RCC 7860 (cell line): Measurements from ENCODE around the gene SP110.
"Not testable (repeated sequence)": the region's sequence is repeated elsewhere in the genome, so short reads cannot be mapped to it uniquely, and the experiment has no call there.

ENCODE experiments used
- DNase-seq: peaks from one replicate; pipeline ENCODE4 v3.0.0-alpha.2; 2015; ENCODE audit warnings: low spot score
- FAIRE-seq: peaks from 2 replicates; lab custom pipeline; 2012; peaks lifted over from hg19 to GRCh38; lab: Jason Lieb, UNC

SP110 gene

DNA sequence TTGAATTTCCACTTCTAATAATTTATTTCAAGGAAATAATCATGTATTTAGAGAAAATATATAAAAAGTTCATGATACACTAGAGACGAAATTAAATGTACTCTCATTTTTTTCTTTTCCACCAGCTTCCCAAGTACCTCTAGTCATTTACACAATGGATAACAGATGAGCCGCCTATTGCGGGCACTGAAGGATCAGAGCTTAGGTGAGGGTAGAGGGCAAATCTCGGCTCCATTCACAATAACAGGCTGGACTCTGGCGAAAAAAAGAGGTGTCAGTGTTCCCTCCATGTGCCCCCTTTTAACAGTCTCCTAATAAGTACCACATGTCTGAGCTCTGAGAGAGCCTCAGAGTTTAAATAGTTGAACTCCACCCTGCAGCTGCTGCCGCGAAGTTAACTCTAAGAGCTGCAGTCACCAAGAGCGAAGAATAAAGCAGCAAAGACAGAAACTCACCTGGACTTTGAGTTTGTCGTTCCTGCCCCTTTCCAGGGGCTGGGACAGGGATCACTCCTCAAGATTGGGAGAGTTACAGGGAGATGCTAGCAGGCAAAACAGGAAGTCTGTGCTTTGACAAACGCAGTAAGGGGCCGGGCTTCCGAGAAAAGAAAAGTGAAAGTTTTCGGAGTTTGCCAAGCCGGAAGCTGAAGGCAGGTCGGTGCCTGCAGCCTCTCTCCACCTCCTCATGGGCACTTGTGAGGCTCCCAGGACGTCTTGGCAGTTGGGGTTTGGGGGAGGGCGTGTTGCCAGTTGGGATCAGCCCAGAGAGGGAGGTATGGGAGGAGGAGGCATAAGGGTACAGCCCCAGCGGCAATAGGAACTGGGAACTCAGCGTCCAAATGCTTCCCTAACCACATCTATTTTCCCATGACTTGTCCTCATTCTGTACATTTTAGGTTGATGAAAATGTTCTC is at the start of gene SP110:
SP110 (minus strand) TSS at position 566 of the 913 bp plus-strand sequence. CDS start 3,057 bp downstream, outside the sequence.
- peak; percentile 87 for FAIRE-seq
- DNase-seq, result peak; percentile 71

- no peak for DNase-seq
Measured at GRCh38 chr2:230268606-230269243, 48.9 kb upstream of the SP110 start.

DNA sequence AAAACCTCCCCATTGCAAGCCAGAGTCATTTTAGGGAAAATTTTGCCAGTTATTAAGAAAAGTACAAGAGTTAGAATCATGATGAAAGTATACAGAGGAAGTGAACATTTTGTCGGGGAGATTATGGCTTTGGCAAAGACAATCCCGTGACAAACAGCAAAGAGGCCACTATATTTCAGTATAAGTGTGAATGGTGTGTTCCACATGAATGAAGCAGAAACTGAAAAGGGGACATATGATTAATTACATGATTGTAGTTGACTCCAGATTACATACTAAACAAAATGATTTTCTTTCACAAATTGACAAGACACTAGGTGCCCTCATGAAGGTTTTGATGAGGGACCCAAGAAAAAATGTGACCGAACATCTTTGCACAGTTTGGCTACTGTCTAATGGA is 47.8 kb upstream of the SP110 start:
- DNase-seq (no peak), FAIRE-seq (no peak)

More at GRCh38 chr2:230268606-230269243, 48.9 kb upstream of the SP110 start:
- no peak for FAIRE-seq

- FAIRE-seq (no peak), DNase-seq (no peak)
Measured at GRCh38 chr2:230267059-230267458, 47.3 kb upstream of the SP110 start.

GRCh38 chr2:230266638-230267037 is 46.9 kb upstream of the SP110 start:
- no peak for DNase-seq

DNA sequence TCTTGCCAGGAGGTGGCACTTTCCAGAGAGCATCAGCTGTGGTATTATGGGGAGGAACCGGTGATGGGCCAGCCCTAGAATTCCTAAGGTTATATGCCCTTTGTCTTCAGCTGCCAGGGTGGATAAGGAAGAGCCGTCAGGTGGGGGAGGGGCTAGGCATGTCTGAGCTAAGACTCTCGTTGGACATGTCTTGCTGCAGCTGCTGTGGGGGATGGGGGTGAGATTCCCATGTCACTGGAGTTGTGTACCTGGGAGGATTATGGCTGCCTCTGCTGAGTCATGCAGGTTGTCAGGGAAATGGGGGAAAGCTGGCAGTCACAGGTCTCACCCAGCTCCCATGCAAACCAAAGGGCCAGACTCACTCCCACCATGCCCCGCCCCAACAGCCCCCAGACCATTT is 45.2 kb upstream of the SP110 start:
- not testable (repeated sequence) for FAIRE-seq, DNase-seq

More at GRCh38 chr2:230266638-230267037, 46.9 kb upstream of the SP110 start:
- FAIRE-seq, result no peak

GRCh38 chr2:230262246-230262645 is 42.5 kb upstream of the SP110 start:
- DNase-seq (no peak), FAIRE-seq (no peak)

GRCh38 chr2:230258483-230258882 is 38.7 kb upstream of the SP110 start:
- no peak for FAIRE-seq
- DNase-seq, result no peak

DNA sequence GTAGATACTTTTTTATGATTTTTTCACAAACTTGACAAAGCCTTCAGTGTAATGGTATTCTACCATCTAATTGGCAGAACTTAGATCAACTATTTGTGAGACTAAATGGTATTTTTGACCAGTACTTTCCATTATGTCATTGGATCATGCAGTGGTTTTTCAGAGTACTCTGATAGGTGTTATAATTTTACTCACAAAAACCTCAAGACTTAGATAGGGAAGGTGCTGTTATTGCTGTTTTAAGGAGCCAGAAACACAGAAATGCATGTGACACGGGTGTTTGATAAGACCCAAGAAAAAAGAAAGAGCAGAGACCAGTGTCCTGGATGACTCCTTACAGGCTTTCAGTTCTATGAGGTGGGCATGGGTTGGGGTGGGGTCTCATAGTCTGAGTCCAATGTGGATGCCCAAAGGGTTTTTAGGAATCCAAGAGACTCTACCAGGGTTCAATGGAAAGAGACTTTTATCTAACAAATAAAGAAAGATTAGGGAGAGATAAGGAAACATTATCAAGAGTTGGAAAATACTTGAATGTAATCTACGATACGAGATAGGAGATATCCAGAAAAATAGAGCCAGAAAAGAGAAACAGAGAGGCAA is 37.0 kb upstream of the SP110 start:
- FAIRE-seq, result no peak
- no peak for DNase-seq

- FAIRE-seq, result no peak
- no peak for DNase-seq
Measured at GRCh38 chr2:230254152-230254881, 34.5 kb upstream of the SP110 start.

DNA sequence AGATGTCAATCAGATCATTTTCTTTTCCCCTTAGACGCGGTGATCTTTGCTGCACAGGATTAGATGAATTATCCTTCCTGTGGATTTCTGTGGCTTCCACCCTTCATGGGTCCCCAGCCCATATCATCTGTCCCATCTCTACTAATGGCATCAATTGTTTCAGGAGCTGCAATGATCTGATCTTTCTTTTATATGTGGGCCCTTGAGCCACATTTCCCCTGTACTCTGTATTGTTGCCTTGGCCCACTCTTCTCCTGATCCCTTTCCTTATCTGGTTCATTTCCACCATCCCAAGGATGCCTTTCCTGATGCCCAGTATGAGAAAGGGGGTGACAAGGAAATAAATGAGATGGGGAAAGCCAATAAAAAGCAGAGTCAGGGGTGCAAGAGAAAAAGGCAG is 30.4 kb upstream of the SP110 start:
- no peak for DNase-seq
- FAIRE-seq, result no peak

- DNase-seq, result no peak
- FAIRE-seq, result no peak
Measured at GRCh38 chr2:230246206-230246605, 26.4 kb upstream of the SP110 start.

GRCh38 chr2:230244211-230244610 is 24.4 kb upstream of the SP110 start:
- FAIRE-seq (peak; percentile 57), DNase-seq (no peak)

GRCh38 chr2:230234845-230235244 is 15.1 kb upstream of the SP110 start:
- FAIRE-seq (peak; percentile 70), DNase-seq (peak; percentile 30)

DNA sequence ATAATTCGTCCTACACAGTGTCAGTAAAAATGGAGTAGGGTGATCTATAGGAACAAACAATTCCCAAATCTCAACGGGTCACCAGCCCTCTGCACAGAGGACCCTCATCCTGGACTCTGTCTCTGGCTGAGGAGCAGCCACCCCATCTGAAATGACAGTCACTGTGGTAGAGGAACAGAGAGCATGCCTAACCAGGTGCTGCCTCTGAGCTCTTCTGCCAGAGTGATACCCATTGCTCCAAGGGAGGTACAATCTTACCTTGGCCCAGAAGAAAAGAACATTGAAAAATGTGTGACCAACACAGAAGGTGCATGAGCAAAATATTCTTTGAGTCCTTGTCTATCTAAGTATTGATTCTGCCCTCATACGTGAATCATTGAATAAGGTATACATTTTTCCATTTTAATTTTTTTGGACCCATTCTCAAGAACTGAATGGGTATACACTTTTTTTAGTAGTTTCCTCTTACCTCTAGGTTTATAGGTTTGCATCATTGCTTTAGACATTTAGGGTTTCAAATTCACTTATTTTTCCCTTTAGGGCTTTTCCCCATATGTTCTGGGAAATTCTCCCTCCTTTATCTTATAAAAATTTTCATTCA is 14.4 kb upstream of the SP110 start:
- FAIRE-seq (no peak), DNase-seq (no peak)

GRCh38 chr2:230231251-230231650 is 11.5 kb upstream of the SP110 start:
- DNase-seq (no peak), FAIRE-seq (peak; percentile 48)

DNA sequence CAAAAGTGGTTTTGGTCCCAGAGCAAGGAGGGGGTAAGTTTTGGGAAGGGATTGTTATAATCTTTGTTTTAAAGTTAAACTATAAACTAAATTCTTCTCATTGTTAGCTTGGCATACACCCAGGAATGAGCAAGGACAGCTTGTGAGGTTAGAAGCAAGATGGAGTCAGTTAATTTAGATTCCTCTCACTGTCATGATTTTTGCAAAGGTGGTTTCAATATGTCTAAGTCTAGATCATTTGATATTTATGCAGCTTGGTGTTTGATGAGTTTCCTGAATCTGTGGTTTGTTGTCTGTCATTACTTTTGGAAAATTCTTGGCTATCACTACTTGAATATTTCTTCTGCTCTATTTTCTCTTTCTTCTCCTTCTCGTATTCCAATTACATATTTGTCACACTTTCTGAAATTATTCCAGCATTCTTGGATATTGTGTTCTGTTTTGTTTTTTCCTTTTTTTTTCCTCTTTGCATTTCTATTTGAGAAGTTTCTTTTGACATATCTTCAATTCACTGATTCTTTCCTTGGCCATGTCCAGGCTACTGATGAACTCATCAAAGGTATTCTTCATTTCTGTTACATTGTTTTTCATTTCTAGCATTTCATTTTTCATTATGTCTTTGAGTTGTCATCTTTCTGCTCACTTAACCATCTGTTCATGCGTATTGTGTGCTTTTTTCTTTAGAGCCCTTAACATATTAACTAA is 10.9 kb upstream of the SP110 start:
- DNase-seq (no peak), FAIRE-seq (no peak)

- DNase-seq, result peak; percentile 90
- peak; percentile 92 for FAIRE-seq
Measured at GRCh38 chr2:230230087-230230486, 10.3 kb upstream of the SP110 start.

DNA sequence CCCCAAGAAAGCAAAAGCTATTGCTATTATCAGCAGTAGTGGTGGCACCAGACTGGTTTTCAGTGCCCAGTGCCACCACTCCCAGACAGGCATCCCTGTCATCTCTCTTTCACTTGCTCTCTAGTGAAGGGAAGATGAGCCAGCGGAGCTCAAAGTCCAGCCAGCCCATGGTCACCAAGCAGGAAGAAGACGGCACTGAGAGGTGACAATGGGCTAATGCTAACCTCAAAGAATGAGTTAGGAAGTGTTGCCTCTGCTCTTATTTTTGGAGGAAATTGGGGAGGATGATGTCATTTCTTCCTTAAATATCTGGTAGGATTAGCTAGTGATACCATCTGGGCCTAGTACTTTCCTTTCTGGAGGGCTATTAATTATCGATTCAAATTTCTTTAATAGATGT is 7.4 kb upstream of the SP110 start:
- FAIRE-seq (no peak), DNase-seq (no peak)

GRCh38 chr2:230226051-230226551 is 6.3 kb upstream of the SP110 start:
- FAIRE-seq (no peak), DNase-seq (no peak)
